Stimulated activated CD4-positive, alpha-beta T cell treated with anti-CD3 and anti-CD28 coated beads, Interleukin-2, amount 100 ng/mL, for 24 hours (primary cell): ENCODE results near the gene CD68.

Experiments
- DNase-seq, 2 donors: peaks; one replicate each; pipeline ENCODE4 v3.0.0-alpha.2; 2020

Gene CD68, protein sequence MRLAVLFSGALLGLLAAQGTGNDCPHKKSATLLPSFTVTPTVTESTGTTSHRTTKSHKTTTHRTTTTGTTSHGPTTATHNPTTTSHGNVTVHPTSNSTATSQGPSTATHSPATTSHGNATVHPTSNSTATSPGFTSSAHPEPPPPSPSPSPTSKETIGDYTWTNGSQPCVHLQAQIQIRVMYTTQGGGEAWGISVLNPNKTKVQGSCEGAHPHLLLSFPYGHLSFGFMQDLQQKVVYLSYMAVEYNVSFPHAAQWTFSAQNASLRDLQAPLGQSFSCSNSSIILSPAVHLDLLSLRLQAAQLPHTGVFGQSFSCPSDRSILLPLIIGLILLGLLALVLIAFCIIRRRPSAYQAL

DNA sequence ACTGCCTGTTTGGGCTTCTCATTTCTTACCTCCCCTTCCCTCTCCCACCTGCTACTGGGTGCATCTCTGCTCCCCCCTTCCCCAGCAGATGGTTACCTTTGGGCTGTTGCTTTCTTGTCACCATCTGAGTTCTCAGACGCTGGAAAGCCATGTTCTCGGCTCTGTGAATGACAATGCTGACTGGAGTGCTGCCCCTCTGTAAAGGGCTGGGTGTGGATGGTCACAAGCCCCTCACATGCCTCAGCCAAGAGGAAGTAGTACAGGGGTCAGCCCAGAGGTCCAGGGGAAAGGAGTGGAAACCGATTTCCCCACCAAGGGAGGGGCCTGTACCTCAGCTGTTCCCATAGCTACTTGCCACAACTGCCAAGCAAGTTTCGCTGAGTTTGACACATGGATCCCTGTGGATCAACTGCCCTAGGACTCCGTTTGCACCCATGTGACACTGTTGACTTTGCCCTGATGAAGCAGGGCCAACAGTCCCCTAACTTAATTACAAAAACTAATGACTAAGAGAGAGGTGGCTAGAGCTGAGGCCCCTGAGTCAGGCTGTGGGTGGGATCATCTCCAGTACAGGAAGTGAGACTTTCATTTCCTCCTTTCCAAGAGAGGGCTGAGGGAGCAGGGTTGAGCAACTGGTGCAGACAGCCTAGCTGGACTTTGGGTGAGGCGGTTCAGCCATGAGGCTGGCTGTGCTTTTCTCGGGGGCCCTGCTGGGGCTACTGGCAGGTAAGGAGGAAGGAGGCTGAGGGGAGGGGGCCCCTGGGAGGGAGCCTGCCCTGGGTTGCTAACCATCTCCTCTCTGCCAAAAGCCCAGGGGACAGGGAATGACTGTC, at the start of gene CD68:
Gene CD68 (plus strand): TSS at position 638 of the 833 bp plus-strand sequence. CDS start 40 bp downstream, at position 678.
- DNase-seq: peak; percentile 76 to 79

DNA sequence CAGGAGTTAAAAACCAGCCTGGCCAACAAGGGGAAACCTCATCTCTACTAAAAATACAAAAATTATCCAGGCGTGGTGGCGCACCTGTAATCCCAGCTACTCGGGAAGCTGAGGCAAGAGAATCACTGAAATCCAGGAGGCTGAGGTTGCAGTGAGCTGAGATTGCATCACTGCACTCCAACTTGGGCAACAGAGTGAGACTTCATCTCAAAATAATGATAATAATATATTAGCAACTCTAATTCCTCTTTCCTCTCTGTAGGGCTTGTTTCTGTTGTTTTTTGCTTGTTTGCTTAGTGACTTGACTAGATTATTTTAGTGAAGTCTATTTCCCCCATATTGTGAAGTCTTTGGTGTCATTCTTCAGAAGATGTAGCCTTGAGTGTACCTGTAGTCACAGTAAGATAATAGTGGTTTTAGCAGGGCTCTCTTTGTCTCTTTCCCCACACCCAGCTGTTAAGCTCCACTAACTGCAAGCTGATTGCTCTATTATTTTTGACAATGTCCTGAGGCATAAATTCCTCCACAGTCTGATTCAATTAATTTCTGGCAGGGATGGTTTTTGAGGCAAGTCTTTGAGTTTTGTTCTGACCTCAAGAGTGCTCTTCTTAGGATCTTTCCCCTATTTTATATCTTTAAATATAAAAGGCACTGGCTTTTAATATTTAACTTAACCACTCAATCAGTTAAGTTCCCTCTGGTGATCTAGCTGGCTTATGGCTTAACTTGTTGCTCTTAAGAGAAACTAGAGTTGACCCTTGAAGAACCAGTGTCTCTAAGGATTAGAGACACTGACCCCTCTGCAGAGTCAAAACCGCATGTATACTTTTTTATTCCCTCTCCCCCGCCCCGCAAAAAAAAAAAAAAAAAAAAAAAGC, 49.2 kb upstream of the CD68 start:
- no peak for DNase-seq

DNA sequence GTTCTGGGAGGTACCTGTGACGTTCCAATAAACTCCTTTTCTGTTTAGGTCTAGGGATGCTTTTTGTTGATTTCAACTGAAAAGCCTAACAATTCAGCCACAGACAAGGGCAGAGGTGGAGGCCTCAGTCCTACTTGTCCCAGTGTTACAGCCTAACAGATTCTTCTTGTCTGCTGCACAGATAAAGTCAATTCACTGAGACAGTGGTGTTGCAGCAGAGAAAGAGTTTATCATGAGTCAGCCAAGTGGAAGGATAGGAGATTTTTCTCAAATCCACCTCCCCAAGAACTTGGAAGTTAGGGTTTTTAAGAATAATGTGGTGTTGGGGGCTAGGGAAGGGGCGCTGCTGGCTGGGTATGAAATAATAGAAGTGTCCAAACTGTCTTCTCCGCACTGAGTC, 41.4 kb upstream of the CD68 start:
- DNase-seq: no peak

DNA sequence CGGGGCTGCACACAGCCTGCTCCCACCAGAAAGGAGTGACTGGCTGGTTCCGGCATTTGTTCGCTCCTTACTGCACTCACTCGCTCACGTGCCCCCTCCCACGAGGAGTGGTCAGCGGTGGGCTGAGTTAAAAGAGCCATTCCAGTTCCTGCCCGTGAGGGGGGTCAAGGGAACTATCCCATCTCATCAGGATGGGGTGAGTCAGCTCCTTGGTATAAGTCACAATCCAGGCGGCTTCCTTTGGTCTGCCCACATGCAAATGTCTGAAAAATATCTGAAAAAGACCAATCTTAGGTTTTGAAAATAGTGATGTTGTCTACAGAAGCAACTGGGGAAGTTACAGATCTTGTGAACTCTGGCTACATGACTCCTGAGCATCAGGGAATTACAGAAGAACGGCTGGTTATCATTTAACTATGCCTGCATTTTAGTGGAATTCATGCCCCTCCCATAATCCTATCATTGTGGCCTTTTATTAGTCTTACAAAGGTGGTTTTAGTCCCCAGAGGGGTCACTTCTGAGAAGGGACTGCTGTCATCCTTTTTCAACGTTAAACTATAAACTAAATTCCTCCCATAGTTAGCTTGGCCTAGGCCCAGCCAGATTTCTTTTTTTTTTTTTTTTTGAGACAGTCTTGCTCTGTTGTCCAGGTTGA, 40.4 kb upstream of the CD68 start:
- no peak for DNase-seq

DNA sequence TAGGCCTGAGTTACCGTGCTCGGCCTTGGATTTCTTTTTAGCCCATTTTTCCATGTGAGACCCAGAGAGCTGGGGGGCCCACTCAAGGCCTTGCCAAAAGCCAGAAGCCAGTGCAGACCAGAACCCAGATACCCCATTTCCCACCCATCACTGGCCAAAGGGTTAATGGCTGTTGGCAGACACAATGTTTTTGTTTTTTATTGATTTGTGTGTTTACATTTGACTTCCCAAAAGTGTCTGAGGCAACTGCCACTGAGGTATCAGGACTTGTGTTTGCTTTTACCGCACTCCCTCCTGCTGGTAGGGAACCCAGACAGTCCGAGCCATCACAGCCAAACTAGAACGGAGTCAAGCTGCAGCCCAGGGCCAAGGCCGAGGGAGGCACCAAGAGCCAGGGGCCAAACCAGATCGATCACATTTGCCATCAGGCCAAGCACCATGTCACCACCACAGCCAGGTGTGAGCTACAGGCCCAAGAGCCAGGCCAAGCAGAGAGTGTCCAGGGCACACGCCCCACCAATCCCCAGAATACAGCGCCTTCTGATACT, 38.3 kb upstream of the CD68 start:
- no peak for DNase-seq

DNA sequence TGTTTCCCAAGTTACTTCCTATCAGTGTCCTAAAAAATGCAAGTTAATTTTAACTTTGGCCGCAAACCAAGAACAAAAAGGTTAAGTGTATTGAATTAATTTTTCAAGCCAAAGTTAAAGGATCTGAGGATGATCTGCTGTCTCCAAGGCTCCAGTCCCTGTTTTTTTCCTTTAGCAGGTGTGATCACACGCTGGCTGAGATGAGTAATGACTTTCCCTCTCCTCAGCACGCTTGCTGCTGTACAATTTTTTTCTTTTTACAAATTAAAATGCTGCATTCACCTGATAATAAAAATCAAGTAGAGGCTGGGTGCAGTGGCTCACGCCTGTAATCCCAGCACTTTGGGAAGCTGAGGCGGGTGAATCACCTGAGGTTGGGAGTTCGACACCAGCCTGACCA, 34.5 kb upstream of the CD68 start:
- DNase-seq: no peak

DNA sequence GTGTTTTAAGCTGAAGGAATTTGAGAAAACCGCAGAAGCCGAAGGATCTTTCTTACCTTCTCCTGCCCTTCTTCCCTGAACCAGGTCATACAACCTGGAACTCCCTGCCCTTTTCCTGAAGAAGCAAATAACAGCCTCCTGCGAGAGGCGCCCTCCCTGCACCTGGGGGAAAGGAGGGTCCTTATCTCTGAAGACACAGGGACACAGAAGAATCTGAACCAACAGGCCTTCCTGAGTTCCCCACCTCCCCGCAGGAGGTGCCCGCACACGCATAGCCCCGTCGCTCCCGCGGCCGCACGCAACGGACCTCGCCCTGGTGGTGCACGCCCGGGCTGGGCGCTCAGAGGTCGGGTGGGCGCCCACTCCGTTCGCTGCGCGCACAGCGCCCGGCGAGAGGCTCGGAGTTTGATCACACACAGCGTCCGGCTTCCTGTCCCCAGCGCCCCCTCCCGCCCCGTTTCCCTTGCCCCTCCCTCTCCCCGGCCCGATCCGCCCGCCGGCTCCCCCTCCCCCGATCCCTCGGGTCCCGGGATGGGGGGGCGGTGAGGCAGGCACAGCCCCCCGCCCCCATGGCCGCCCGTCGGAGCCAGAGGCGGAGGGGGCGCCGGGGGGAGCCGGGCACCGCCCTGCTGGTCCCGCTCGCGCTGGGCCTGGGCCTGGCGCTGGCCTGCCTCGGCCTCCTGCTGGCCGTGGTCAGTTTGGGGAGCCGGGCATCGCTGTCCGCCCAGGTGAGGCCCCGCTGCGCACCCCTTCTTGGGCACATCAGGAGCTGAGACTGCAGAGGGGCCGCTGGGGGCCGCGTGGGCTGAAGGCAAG, 30.6 kb upstream of the CD68 start, which contains the start of gene TNFSF12:
Gene TNFSF12 (plus strand): TSS at position 474 of the 816 bp plus-strand sequence. CDS start 96 bp downstream, at position 570.
- DNase-seq: peak; percentile 60 to 66

DNA sequence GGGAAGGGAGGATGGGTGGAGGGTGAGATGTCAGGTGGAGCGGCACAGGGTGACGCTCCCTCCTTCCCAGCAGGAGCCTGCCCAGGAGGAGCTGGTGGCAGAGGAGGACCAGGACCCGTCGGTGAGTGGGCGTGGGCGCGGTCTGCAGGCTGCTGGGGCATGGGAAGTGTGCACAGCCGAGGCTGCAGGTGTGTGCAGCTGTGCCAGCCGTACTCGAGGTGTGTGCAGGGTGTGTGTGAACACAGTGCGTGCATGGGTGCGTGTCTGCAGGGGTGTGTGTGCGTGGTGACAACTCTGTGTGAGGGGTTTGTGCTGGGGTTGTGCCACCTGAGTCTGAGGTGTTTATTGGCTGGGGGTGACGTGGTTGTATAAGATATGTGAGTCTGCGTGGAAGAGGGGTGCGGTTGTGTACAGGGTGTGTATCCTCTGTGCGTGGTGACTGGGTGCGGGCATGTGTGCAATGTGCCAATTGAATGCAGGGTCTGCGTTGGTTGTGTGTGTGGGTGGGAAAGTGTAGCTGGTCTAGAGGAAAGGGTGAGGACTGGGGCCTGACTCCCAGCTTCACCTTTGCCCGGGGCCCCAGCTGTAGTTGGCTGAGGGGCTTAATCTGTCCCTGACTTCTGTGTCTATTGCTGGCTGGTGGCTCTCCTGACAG, 29.9 kb upstream of the CD68 start:
- peak; percentile 49 to 55 for DNase-seq

DNA sequence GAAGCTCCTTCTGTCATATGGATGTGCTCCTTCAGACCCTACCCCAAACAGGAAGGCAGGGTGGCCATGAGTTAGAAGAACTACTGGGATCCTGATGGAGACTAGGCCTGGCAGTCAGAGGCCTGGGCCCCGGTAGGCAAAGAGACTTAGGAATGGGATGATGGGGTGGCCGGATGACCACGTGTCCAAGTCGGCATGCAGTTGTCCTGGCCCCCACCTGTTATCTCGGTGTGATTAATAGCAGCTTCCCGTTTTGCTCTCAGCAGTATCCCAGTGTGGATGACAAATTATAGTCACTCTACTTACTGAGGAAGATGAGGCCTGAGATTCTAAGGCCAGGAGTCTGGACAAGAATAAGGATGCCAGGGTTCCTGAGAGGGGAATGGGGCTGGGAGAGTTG, 29.1 kb upstream of the CD68 start:
- no peak for DNase-seq

DNA sequence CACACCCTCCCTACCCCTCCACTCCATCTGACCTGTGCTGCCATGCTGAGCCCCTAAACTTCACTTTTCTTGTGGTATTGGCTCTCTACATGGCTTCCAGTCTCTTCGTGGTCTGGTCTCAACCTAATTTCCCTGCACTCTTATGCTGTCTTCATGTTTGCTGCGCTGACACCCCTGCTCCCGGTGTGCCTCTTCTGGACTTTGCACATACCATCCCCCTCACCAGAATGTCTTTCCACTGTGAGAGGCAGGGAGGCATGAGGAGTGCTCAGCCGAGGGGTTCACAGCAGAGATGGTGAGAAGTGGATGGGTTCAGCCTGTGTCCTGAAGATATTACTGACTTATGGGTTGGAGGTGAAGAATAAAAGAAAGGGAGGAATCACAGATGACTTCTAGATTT, 28.0 kb upstream of the CD68 start:
- DNase-seq: no peak

DNA sequence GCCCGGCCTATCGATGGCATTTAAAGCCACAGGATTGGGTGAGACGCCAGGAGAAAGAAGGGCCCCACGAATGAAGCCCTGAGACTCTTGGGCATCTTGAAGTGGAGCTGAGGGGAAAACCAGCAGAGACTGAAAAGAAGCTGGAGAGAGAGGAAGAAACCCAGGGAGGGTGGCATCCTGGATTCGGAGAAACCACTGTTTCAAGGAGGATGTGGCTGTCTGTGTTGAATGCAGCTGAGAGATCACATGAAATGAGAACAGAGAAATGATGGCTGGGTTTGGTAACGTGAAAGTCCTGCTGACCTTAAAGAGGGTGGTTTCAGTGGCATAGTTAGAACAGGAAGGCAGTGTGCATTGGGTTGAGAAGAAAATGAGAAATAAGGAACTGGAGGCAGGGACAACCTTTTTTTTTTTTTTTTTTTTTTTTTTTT, 26.8 kb upstream of the CD68 start:
- DNase-seq: no peak

DNA sequence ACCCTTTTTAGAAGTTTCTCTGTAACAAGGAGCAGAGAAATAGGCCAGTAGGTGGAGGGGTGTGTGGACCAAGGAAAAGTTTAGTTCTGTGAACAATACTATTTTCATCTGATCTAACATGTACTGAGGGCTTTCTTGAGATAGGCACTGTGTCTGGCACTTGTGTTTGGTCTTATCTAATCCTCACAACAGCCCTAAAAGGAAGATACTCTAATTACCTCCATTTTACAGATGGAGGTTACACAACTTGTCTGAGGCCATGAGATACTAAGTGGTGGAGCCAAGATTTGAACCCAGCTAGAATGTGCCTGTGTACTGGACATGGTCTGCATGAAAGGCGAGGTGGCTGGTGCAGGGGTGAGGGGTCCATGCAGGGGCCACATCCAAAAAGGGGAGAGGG, 26.1 kb upstream of the CD68 start:
- DNase-seq: no peak

DNA sequence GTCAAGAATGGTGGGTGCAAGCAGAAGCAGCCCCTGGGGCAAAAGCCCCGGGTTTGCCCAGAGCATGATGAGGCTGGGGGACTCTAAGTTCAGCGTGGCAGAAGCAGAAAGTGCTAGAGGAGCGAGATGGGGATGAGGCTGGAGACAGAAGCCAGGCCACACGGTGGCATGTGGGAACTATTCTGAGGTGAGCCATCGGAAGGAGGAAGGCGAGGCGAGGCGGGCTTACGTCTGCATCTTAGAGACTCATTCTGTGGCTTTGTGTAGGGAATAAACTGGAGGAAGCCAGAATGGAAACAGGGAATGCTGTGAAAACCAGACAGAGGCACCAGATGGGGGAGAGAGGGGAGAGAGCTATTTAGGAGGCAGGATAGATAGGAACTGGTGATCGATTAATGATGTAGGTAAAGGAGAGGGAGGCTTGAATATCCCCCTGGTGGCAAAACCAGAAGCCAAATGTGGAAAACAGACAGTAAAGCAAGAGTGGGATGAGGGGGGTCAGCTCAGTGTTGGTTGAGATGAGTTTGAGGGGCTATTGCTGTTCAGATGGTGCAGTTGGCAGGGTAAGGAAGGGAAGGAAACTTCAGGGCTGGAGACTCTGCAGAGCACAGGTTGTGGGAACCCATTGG, 24.0 kb upstream of the CD68 start:
- no peak for DNase-seq

DNA sequence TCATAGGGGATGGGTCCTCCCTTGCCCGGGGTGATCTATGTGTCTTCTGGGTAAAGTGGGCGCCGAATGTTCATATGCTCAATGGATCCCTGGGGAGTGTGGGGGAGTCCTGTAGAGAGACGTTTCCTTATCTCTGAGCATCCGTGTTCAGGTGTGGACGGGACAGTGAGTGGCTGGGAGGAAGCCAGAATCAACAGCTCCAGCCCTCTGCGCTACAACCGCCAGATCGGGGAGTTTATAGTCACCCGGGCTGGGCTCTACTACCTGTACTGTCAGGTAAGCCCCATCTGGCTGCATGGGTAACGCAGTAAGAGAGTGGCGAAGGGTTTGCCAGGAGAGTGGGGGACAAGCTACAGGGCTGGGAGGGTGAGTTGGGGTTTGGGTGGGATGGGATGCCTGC, 22.8 kb upstream of the CD68 start:
- DNase-seq: no peak

DNA sequence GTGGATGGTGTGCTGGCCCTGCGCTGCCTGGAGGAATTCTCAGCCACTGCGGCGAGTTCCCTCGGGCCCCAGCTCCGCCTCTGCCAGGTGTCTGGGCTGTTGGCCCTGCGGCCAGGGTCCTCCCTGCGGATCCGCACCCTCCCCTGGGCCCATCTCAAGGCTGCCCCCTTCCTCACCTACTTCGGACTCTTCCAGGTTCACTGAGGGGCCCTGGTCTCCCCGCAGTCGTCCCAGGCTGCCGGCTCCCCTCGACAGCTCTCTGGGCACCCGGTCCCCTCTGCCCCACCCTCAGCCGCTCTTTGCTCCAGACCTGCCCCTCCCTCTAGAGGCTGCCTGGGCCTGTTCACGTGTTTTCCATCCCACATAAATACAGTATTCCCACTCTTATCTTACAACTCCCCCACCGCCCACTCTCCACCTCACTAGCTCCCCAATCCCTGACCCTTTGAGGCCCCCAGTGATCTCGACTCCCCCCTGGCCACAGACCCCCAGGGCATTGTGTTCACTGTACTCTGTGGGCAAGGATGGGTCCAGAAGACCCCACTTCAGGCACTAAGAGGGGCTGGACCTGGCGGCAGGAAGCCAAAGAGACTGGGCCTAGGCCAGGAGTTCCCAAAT, 22.2 kb upstream of the CD68 start:
- no peak for DNase-seq

DNA sequence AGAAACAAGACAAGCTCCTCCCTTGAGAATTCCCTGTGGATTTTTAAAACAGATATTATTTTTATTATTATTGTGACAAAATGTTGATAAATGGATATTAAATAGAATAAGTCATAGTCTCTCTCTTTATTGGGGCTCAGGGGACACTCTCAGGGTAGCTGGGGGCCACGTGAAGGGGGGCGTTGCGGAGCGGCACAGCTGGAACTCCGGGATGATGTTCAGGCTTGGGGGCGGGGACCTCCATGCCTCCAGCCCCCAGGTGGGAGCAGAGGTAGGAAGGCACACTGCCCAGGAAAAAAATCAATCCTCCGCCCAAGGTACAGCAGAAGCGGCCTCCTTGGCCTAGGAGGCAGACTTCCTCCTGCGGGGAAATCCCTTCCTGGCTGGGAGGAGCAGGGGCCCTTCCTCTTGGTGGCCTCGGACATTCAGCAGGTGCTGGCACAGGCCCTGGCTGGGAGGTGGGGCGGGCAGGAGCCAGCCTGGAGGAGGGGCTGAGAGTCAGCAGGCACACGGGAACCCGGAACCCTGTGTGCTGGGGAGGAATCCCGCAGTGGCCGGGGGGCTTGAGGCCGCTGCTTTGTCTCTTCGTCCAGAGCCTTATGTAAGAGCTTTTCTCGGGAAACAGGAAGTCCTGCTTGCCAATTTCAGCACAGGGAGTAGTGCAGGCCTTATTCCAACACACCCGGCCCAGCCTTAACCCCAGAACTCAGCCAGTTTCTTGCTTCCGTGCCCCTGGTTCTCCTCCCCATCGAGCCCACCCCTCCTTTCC, 21.5 kb upstream of the CD68 start:
- peak in 1 of 2 donors; percentile 41 for DNase-seq

DNA sequence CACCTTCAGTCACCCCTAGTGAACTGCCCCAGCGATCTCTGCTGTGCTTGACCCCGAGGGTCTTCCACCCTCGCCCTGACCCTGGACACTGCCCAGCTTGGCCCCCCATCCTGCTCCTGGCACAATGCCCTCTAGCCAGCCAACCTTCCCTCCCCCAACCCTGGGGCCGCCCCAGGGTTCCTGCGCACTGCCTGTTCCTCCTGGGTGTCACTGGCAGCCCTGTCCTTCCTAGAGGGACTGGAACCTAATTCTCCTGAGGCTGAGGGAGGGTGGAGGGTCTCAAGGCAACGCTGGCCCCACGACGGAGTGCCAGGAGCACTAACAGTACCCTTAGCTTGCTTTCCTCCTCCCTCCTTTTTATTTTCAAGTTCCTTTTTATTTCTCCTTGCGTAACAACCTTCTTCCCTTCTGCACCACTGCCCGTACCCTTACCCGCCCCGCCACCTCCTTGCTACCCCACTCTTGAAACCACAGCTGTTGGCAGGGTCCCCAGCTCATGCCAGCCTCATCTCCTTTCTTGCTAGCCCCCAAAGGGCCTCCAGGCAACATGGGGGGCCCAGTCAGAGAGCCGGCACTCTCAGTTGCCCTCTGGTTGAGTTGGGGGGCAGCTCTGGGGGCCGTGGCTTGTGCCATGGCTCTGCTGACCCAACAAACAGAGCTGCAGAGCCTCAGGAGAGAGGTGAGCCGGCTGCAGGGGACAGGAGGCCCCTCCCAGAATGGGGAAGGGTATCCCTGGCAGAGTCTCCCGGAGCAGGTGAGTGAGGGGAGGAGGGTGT, 20.7 kb upstream of the CD68 start, which contains the start of gene TNFSF13:
Gene TNFSF13 (plus strand): TSS at position 207 of the 776 bp plus-strand sequence. CDS start 290 bp downstream, at position 497.
- no peak for DNase-seq
